WTC11 (cell line): Measurements from ENCODE around the gene ASMT.

Experiments used
- ATF3 ChIP-seq: sonication (generic); formaldehyde crosslinking; conservative IDR thresholded peaks from 2 replicates; pipeline ENCODE4 v1.8.1; 2022; ENCODE audit warnings: mild to moderate bottlenecking, missing genetic modification reagents
- TEAD1 ChIP-seq: sonication (generic); formaldehyde crosslinking; IDR thresholded peaks from 2 replicates; pipeline ENCODE4 v1.8.0; 2022; ENCODE audit warnings: mild to moderate bottlenecking, missing genetic modification reagents
- TF ChIP-seq, protein P1 (sequence below): sonication (generic); formaldehyde crosslinking; IDR thresholded peaks from 2 replicates; pipeline ENCODE4 v1.8.1; 2022; ENCODE audit warnings: low read depth, missing genetic modification reagents, borderline replicate concordance

DNA sequence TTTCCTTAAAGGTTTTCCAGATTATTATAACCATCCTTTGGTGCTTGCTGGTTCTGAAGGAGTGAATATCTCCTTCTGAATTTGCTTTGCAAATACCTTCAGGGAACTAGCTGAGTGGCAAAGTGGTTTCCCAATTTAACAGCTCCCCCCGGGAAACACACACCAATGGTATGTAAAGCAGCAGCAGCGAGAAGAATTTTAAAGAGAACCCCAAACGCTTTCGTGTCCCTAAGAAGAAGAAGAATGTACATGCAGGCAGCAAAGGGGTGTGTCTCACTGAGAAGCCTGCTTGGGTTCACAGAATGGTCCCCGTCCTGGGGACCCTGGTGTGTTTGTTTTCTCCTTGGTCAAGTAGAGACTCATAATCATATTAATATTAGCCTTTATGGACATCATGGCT is 27.7 kb upstream of the ASMT start:
- TF ChIP-seq ATF3, result no peak
- TF ChIP-seq, protein P1, sequence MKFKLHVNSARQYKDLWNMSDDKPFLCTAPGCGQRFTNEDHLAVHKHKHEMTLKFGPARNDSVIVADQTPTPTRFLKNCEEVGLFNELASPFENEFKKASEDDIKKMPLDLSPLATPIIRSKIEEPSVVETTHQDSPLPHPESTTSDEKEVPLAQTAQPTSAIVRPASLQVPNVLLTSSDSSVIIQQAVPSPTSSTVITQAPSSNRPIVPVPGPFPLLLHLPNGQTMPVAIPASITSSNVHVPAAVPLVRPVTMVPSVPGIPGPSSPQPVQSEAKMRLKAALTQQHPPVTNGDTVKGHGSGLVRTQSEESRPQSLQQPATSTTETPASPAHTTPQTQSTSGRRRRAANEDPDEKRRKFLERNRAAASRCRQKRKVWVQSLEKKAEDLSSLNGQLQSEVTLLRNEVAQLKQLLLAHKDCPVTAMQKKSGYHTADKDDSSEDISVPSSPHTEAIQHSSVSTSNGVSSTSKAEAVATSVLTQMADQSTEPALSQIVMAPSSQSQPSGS (CRISPR knock-in tag), result no peak
- TF ChIP-seq TEAD1 (CRISPR knock-in tag), result no peak
